HG03280 (cell line): Measurements from ENCODE around the gene KIF12.
"Not testable (repeated sequence)": the region's sequence is repeated elsewhere in the genome, so short reads cannot be mapped to it uniquely, and the experiment has no call there.

Experiments
- ATAC-seq: cut with Tn5 transposase; IDR thresholded peaks from one replicate; pipeline ENCODE4 v1.9.1; 2021; ENCODE audit warnings: mild to moderate bottlenecking, moderate library complexity; ENCODE audit not compliant: unreplicated experiment

The KIF12 gene

DNA sequence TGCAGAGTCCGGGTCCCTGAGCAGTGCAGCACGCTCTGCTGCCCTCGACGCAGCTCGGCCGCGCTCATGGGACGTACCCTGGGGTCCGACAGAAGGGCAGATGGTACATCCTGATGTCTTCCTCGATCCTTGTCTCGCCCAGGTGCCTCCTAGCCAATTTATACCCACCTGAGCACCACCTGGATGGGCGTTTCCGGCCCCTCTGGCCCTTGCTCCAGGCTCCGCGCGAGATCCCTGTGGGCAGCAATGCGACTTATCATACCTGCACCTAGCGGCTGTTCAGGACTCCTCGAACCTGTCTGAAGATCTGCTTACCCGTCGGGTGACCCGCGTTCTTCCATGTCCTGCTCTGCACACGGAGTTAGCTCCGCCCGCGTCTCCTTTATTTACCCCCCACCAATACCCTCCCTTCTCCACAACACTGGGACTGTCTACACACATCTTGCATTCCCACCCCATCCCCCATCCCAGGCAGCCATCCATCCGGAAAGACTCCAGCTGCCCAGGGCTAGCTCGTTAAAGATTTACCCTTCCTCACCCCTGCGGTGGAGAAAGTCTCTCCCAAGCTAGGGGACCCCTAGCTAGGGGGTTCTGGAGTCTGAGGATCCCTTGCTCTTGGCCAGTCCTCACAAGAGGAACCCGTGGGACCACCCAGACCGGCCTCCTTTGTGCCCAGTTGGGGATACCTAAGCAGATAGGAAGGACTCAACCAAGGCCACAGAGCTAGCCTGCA is at the start of gene KIF12:
Gene KIF12, minus strand, starts transcription at position 357 of the 733 bp plus-strand sequence. Its CDS starts 16 bp downstream, at position 341.
- no peak for ATAC-seq

DNA sequence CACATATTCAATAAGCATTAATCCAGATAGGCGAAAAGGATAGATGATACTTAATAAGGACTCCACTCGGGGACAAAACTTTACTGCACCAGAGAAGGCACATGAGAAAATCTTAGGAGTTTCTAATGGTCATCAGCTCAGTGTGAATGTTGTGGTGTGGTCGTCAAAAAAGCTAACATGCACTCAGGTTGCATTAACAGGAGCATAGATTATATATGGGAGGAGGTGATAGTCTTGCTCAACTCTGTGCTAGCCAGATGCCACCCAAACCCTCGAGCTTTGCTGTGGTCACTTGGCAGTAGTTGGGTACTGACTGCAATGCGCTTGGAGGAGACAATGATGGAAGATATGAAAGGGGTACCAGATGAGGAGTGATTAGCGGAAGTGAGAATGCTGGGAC is 47.6 kb upstream of the KIF12 start:
- no peak for ATAC-seq

DNA sequence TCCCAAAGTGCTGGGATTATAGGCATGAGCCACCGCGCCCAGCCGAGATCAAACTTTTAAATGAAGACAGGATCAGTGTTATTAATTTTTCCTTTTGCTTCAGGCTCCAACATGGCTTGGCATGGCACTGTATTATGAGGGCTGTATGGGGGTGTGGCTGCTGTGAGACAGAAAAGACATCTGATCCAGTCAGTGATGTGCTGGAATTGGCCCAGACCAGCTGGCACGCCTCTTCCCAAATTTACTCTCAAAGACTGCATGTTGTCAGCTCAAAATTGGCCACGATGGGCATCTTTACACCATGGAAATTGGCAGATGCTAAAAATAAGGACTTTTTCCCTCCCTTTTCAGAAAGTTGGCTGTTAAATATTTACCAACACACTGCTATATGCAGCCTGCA is 44.1 kb upstream of the KIF12 start:
- no peak for ATAC-seq

DNA sequence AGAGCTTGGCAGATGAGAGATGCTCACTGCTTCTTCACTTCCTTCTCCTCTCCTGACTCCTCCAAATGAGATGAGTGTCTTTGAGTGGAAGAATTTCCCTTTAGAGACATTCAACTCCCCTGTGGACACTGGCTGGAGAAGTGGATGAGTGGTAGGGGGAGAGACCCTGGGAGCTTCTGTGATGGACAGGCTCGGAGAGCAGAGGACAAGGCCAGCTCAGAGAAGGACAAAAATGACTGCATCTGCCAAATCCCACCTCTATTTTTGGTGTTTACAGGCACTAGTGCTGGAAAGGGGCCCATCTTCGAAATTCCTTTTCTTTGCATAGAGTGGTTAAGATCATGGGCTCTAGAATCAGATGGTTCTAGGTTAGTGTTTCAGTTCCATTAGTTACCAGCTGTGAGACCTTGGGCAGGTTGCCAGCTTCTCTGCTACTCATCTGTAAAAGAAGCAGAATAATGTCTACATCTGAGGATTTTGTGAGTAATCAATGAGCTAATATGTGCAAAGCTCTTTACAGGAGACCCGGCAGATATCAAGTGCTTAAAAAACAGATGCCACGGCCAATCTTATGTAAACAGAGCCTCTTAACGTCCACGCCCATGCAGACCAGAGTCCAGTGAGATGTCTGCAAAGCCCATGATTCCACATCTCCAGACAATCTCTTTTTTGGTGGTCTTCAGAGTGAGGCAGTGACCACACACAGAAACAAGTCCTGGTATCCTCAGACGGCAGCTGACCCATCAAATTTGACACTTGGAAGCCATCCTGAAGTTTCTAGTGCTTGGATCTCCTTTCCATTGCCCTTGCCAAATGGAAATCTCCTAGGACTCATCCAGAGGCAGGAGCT is 42.7 kb upstream of the KIF12 start:
- no peak for ATAC-seq

DNA sequence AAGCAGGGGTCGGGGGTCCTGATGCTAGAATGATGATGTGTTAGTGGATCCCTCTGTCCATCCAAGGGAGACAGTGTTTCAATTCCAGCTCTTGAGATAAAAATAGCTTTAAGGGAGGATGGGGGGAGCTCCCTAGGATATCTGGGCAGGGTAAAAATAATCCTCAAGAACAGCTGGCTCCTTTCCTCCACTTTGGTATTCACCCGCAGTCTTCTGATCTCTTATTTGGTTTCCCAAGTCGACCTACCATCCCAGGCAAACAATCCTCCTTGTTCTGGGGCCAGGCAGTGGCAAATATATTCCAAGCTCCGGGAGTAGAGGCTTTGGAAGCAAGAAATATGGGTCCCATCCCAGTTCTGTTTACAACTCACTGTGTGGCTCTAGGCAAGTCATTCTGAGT is 41.8 kb upstream of the KIF12 start:
- no peak for ATAC-seq

DNA sequence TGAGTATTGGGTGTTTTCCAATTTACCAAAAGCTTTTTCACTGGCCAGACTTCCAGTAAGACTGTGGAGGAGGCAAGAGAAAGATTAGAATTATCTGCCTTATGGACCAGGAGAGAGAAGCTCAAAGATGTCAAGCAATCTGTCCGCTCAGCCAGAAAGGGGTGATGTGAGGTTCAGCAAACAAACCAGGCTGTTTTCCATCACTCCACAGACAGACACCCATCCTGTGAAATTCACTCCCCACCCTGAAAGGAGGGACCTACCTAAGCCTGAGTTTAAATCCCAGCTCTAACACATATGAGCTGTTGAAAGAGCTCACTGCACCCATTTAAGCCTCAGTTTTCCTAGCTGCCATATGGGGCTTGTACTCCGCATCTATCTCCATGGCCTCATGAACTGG is 41.3 kb upstream of the KIF12 start:
- ATAC-seq: no peak

DNA sequence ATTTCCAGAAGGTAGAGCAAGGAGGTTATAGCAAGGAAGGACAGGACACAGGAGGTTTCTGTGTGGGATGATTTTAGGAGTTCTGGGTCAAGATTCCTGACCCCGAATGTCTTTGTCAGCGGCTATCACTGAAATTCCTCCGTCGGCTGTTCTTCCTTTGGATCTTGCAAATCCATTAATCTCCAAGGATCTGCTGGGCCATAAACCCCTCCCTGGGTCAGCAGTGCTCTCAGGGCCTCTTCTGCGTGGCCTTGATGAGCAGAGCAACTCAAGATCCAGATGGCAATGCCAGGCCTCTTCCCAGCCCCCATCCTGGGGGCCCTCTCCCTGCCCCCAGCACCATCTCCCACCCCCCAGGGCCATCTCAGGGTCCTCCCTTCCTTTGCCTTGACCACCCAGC is 40.0 kb upstream of the KIF12 start:
- ATAC-seq: no peak

DNA sequence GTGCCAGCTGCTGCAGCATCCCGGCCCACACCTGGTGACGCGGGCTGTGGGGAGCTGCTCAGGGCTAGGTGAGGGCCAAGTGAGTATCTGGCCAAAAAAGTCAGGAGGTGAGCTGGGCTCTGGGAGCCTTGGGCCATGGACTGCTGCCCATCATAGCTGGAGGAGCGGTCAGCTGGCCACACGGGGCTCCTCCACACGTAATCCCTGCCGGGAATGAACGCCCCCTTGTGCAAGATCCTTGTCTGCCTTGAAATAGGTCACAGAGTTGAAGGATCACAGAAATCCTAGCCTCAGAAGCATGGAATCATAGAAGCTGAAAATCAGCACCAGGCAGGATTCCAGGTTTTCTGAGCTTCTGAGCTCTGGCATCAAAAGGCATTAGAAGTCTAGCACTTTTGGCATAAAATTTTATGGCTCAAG is 39.5 kb upstream of the KIF12 start:
- no peak for ATAC-seq

DNA sequence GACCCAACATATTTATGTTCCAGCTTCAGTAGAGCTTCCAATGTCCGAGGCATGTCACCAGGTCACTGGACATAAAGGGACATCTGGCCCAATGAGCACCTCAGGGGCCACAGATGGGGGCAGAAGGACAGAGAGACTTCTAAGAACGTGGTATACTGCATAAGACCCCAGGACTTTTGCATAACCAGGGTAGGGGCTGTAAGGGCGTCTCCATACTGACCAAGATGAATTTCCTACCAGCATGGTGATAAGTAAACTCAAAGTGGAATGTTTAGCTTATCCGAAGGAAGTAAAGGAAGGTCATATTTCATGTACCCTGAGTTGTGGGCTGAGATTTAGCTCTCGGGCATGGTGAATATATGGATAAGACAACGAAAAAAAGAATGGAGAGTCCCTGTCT is 38.7 kb upstream of the KIF12 start:
- ATAC-seq: no peak

DNA sequence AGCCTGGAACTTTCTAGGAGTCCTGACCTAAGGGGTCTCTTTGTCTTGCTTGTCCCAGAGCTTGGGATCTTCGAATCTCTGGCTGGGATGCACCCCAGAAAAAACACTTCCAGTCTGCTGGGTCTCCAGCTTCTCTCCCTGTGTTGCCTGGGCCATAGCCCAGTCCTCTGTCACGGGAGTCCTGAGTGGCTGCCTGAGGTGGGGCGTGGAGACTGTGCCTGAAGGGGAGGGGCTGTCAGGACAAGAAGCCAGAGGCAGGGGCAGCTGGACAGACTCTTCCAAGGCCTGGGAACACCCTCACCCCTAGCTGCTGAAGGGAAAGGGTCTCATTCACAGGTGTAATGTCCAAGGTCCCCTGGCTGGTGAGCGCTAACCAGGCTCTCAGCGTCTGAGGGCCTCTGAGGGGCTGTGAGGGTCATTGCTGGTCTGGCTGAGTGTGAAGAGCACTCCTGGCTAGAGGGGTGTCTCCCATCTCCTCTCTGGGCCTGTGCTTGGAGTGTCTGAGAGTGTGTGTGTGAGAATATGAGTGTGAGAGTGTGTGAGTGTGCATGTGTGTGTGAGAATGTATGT is 35.8 kb upstream of the KIF12 start:
- ATAC-seq: no peak

DNA sequence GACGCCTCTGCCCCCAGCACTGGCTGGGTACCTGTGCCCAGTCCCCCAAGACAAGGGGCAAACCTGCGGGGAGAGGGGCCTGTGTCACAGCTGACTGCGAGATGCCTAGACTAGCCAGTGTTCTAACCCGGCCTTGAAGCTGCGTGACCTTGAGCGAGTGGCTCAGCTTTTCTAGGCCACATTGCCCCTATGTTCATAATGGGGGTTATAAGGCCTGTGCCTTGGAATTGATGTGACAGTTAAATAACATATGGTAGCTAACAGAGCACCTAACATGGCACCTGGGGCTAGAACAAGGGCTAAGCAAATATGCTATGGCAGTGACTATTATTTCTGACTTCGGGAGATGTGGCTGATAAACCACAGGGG is 33.4 kb upstream of the KIF12 start:
- no peak for ATAC-seq

DNA sequence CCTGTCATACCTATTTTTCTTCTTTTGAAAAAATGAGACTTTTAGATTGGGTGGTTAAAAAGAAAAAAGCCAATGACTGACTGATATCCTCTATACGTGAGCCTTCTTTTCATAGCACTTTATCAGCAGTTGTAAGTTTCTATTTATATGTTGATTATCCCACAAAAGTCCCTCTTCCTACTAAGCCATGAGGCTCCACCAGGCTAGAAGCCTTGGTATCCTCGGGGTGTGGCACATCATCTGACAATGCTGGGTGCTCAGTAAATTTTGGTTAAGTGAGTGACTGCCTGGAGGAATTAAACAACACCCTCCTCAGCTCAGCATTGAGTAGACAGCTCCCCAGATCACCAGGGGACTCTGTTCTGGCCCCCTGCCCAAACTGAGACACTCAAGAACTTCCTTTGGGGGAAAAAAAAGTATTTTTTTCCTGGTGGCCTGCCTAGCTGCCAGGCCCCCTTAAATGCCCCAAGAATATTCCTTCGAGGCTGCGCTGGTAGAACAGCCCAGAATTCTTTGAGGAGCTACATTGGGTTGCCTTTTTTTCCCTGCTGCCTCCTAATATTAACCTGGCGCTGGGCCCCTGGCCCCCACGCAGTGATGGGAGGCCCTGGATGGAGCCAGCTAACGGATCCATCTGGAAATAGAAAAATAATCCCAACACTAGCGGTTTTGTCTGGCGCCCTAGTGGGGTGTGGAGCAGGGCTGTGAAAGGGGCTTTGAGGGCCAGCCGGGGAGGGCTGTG is 32.9 kb upstream of the KIF12 start:
- ATAC-seq: no peak

DNA sequence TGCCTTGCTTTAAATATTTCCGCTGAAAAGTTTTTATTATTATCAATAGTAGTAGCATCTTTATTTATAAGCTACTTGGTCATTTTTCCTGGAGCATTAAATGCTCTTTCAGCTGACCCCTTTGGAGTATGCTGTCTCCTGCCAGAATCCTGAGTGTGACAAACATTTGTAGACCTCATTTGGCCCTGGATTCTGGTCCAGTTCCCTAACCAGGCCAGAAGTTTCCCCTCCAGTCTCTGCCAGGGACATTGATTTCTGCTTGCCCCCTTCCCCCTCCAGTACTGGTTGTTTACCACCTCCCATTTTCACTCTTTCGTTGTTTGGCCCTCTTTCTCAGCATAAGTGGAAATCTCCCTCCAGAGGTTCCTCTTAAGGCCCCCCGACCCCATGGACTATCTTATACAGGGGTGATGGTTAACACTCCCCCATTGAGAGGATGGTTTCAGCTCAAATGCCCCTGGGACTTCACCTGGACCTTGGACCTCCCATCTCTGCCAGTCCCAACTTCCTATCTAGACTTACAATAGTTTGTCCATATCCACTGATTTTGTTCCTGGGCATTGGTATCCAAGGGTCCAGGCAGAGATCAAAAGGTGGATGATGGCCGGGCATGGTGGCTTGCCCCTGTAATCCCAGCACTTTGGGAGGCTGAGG is 31.7 kb upstream of the KIF12 start:
- ATAC-seq: no peak

DNA sequence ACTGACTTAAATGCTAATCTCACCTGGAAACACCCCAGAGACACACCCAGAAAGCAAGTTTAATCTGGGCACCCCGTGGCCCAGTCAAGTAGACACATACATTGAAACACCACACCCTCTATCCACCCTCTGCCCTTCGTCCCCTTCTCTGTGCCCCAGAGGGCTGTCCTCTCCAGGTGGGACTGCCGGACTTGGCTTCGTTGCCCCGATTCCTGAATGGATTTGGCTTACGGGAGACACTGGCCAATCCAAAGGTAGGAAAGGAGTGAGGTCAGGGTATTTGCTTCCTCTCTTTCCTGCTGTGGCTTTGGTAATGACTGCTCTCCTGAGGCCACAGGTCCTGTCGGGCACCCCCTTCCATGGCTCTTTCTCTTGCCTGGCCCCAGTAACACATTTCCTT is 31.0 kb upstream of the KIF12 start:
- ATAC-seq: no peak

DNA sequence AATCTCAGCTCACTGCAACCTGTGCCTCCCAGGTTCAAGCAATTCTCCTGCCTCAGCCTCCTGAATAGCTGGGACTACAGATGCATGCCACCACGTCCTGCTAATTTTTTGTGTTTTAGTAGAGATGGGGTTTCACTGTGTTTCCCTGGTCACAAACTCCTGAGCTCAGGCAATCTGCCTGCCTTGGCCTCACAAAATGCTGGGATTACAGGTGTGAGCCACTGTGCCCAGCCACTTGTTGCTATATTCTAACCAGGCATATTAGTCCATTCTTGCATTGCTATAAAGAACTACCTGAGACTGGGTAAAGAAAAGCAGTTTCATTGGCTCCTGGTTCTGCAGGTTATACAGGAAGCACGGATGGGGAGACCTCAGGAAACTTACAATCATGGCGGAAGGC is 29.7 kb upstream of the KIF12 start:
- not testable (repeated sequence) for ATAC-seq

DNA sequence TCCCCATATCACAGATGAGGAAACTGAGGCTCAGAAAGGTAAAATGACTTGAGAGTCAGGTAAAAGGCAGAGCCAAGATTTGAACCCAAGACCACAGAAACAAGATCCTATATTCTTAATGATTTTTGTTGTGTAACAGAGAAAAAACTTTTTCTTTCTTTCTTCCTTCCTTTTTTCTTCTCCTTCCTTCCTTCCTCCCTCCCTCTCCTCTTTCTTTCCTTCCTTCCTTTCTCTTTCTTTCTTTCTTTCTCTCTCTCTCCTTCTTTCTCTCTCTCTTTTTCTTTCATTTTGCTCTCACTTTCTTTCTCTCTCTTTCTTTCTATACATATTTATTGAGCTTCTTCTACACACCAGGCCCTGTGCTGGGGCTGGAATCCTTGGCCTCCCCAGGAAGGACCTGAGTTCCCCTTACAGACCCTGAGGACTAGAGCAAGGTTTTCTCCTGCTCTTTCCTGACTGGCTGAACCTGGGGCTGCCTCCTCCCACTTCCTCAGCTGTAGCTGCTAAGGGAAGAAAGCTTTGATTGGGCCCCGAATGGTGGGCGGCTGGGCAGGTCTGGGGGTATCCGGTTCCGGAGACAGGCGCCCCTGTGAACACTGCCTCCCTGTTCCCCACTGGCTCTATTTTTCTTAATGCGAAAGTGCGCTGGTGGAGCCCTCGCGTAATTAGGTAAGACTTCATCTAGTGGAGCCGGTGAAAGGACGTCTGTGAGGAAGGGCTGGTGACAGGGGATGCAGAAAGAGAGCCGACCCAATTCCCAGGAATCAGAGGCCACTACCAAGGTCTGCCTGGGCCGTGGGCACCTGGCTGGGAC is 27.4 kb upstream of the KIF12 start:
- ATAC-seq: no peak

DNA sequence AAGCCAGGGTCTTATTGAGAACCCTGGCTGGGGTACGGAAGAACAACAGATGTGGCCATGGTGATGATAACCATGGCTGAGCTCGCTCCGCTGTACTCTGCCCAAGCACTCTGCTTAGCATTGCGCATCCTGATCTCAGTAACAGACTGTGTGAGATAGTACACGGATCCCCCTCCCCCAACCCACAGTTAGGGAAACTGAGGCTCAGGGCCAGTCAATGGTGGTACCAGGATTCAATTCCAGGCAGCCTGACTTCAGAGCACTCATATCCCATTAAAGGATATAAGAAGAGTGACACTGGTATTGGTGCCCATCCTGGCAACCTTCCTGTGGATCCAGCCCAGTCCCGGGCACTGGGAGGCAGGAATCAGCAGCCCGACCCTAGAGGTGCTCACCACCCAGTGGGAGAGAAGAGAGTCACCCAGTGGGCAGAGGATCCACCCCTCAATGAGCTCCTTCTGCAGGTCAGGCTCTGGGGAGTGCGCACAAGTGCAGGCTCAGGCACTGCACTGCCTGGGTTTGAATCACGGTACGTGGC is 26.5 kb upstream of the KIF12 start:
- ATAC-seq: no peak

DNA sequence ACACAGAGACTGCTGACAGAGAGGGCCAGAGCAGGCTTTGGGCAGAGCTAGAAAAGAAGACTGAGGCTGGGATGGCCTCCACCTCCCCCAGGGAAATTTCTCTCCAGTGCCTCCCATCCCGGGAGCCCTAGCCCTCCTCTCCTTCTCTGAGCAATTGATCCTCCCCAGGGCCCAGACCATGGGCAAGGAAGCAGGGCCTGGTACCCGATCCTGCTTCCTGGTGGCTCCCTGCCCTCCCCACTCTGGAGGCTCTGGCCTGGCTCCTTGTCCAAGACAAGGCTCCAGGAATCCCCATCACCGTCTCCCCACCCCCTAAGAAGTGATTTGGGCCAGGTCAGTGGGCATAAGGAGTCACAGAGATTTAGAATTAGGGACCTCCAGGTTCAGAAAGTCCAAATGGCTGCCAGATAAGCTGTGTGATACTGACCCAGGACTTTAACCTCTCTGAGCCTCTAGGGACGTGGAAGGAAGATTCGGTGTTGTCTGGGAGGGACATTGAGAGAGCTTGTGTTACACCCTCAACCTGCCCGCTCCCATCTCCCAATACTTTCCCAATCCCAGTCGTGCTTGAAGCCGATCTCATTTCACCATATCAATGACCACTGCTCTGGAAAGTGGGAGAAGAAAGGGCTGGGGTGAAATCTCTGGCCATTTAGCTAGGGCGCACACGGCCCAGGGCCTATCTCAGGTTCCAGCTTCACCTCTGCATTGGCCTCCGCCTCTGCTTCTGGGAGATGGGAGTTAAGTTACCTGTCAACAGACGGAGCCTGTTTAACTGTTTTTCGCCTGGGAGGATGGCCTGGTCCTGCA is 25.8 kb upstream of the KIF12 start:
- no peak for ATAC-seq

DNA sequence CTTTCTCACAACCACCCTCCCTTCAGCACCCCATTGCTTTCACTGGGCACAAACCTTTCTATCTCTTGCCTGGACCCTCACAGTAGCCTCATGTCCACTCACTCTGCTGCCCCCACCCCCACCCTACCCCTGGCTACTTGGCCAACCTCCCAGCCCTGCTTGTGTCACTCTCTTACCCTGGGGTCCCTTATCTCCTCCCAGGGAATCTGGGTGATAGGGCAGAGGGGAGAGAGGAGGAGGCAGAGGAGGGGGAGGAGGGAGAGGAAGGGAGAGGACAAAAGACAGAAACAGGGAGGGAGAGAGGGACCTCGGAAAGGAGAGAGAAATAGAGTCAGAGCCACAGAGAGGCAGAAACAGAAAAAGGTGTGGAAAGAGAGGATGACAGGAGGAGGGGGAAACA is 25.0 kb upstream of the KIF12 start:
- no peak for ATAC-seq
